Mesenteric fat pad (tissue), 1 donor: ENCODE measurements around the gene IVD. TPM values are rescaled to one million over a fixed set of nuclear protein-coding genes. Genes with fewer than 3 reads are reported as not detected.

ENCODE experiments used
- DNase-seq: peaks from one replicate; pipeline ENCODE4 v3.0.0-alpha.2; 2020; ENCODE audit warnings: low spot score
- total RNA-seq: library from RNA; stranded (reverse); fragmentation: NEBNext Ultra II Directional; extraction: Animal tissue kit (Norgen Biotek cat#: 25700); gene quantifications from one replicate; pipeline ENCODE4 v1.2.1, GENCODE V29; 2021
- donor health status: DM: yes; HTN: yes; CAD: no.

The IVD gene
- total RNA-seq, 1 donor from 2014 or later: 45.3 TPM

DNA sequence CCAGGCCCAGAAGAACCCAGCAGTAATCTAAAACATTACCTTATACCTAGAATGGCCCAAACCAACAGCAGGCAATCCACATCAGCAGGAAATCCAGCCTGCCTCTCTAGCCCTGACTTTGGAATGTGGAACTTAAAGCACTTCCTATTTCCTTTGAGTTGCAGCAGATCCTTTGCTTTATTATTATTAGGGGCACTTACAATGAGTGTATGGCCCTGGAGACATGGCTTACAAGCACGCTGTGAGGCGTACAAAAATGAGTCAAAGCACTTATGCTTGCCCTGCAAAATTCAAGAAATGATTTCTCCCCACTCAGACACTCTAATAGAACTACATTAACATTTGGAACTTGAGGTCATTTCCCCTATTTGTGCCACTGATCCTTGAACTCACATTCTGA lies 32.6 kb upstream of the IVD start:
- no peak for DNase-seq

DNA sequence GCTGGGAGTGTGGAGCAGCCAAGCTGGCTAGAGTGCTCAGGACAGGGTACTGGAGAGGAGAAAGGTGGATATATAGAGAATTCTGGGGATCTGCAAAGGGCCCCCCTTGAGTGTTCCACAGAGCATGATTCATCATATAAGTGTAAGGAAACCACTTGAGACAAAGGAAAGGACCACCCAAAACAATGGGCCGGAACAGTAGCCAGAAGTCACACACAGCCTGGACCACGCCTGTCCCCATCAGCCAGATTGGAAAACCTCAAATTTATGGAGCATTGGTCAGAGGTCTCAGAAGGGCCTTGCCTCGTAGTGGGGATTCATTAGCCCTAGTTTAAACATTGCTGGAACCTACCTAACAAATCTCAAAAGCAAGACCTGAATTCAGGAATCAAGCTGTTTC lies 28.0 kb upstream of the IVD start:
- DNase-seq: no peak

DNA sequence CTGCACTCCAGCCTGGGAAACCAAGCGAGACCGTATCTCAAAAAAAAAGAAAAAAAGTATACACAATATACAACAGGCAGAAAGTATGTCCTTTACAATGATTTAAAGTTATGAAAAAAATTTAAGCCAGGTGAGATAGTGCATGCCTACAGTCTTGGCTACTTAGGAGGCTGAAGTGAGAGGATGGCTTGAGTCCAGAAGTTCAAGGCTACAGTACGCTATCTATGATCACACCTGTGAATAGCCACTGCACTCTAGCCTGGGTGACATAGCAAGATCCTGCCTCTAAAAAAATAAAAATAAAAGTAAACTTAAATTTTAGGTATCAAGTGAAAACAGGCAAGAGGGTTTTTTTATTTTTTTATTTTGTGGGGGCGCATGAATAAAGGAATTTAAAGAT lies 26.2 kb upstream of the IVD start:
- no peak for DNase-seq

DNA sequence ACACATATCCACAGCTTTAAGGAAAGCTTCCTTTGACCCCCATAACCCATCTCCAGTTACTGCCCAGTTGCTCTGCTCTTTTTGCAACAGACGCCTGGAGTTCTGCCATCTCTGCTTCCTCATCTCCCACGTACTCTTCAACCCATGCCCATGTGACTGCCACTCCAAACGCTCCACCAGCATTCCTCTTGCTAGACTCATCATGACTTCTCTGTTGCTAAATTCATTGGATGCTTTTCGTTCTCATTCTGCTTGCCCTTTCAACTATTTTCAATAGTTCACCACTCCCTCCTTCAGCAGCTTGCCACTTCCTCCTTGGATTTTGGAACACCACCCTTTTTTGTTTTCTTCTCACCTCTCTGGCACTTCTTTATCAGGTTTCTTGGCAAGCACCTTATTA lies 25.7 kb upstream of the IVD start:
- no peak for DNase-seq

DNA sequence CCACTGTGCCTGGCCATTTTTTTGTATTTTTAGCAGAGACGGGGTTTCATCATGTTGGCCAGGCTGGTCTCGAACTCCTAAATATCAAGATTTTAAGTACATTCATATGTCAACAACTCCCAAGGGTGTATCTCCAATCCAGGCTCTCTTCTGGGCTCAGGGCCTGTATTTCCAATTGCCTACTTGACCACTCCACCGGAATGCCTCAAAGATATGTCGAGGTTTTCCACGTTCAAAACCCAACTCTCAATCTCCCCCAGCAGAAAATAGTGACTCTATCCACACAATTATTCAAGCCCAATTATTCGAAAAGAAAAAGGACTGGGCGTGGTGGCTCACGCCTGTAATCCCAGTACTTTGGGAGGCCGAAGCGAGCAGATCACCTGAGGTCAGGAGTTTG lies 25.0 kb upstream of the IVD start:
- no peak for DNase-seq

DNA sequence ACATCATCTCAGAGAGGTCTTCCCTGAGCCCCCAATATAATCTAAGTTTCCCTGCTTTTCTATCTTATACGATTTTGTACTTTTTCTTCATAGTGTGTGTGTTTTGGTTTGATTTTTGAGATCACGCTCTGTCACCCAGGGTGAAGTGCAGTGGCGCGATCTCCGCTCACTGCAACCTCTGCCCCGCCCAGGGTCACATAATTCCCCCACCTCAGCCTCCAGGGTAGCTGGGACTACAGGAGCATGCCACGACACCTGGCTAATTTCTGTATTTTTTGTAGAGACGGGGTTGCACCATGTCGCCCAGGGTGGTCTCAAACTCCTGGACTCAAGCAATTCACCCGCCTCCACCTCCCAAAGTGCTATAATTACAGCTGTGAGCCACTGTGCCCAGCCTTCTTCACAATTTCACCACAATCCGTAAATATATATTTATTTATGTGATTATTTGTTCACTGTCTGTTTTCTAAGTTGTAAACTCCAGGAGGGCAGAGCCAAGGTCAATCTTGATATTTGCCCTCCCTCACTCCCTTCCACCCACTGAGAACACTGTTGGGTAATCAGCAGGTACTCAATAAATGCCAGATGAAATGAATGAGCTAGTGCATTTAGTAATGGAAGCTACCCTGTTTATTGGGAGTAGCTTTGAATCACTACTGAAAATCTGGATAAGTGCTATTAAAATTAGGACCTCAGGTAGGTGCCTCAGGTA lies 23.6 kb upstream of the IVD start:
- no peak for DNase-seq

DNA sequence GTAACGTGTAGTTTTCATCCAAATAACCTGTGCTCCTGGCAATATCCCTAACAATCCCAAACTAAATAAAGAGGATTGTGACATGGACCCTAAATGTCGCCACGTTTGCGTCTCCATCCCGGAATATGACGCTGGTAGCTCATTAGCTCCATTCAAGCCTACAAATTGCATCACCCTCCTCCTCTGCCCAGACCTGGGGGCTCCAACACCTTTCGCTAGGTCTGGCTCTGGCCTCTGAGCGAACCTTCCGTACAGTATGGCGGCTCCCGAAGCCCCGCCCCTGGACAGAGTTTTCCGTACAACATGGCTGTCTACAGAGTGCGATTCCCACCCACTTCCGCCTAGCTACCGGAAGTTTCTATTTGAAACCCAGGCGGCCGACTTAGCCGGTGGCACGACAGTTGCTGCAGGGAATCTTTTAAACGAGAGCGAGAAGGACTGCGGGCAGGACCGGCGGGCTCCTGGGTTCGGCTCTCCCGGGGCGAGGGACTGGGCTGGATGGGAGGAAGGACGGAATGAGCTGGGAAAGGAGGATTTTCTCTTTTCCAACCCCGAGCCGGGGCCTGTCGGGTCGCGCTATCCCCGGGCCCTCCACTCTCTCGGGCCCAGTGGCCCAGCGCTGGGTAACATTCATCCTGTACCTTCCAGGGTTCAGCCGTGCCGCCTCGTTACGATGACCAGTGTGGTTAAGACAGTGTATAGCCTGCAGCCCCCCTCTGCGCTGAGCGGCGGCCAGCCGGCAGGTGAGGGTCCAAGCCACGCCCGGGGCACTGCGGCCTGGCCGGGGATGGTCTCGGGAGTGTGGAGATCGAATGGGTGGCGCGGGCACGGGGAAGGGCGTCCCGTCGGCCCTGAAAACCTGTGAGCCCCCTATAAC lies 22.8 kb upstream of the IVD start, which contains the start of gene KNSTRN:
KNSTRN (plus strand) TSS at position 142 of the 877 bp plus-strand sequence; CDS start at position 257, 115 bp downstream.
- peak; percentile 95 for DNase-seq

DNA sequence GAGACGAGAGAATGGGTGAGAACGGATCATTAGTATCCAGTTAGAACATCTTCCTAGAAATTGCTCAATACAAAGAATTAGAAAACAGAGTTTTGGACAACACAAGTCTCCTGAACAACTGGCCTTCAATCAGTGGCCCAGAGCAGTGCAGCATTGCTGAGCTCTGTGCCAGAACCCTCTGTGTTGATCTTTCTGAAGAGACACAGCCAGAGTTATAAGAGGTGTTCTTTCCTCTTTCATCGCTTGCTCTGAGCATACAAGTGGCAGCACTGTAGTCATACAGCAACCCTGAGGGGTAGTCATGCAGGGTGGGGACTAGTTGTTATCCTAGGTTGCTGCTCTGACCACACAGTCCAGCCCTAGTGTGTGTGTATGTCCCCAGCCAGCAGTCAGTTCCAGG lies 19.1 kb upstream of the IVD start:
- DNase-seq: no peak

DNA sequence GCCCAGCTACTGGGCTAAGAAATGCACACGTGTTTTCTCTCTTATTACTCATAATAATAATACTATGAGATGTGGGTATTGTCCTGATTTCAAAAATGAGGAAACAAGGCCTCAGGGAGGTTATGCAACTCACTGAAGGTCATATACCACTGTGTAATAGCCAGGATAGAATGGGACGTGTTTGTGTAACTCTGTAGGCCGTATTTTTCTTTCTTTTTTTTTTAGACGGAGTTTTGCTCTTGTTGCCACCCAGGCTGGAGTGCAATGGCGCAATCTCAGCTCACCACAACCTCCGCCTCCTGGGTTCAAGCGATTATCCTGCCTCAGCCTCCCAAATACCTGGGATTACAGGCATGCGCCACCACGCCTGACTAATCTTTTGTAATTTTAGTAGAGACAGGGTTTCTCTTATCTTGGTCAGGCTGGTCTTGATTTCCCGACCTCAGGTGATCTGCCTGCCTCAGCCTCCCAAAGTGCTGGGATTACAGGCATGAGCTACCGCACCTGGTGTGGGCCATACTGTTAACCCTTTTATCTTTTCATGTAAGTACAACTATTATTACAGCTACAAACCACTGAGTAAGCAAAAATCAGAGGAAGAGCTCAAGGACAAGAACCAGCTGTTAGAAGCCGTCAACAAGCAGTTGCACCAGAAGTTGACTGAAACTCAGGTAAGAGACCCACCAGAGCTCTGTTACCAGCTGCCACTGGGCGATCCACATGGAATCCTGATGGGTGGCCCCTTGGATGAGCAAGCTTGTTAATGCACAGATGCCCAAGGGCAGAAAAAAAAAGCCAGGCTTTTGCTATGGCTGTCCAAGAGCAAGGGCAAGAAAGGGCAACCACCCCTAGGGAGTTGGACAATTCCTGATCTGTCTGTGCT lies 16.4 kb upstream of the IVD start:
- no peak for DNase-seq

GRCh38 chr15:40389824-40390595 lies 15.6 kb upstream of the IVD start:
- DNase-seq: no peak

DNA sequence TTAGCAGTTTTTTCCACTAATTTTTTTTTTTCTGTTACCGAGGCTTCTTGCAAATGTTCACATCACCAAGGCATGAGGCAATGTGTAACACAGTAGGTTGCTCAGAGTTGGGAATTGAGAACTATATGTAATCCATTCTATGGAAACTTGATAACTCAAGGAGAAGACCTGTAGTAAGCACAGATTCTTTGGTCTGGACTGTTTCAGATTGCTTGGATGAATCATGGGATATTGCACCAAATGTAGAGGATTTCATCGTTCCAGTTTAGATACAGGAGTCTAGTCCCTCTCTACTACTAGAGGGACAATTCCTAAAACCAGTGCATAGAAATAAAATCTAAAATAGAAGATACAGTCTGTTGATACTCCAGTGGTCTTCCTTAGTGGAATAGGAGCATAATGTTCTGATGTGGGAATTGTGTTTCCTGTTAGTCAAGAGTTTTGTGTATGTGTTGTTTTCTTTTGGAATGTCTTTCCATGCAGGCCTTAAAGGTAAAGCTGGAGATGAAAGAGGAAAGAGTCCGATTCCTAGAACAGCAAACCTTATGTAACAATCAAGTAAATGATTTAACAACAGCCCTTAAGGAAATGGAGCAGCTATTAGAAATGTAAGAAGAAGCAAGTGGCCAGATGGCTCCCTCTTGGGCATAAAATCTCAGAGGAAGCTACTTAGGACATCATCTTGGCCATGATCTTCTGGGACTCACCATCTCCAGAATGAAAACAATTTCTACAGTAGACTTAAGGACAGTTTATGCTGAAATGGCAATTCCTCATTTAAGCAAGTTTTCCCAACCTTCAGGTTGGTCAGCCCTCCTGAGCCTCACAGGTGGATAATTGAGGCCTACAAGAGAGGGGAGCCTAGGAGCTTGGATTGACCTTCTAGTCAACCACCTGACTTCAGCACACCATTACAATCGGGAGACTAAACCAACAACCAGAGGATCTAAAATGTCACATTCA lies 12.3 kb upstream of the IVD start:
- no peak for DNase-seq

DNA sequence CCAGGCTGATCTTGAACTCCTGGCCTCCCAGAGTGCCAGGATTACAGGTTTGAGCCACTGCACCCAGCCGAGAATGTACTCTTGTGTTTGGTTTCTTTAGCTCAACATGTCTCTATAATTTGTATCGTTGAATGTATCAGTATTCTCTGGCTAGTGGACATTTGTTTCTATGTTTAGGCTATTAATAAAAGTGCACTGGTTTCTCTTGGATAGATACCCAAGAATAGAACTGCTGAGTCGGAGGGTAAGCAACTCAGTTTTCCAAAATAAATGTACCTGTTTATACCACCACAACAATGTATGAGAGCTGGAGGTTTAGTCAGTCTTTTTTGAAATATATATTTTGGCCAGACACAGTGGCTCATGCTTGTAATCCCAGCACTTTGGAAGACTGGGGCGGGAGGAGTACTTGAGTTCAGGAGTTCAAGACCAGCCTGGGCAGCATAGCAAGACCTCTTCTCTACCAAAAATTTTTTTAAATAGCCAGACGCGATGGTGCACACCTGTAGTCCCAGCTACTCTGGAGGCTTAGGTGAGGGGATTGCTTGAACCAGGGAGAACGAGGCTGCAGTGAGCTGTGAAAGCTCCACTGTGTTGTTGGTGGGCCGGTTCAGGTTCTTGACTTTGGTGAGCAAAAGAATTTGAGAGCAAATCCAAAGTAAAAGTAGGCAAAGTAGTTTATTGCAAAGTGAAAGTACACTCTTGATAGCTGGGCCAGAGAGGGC lies 7.7 kb upstream of the IVD start:
- DNase-seq: no peak

- DNase-seq: no peak
Observed at GRCh38 chr15:40398413-40398873, 7.2 kb upstream of the IVD start.

DNA sequence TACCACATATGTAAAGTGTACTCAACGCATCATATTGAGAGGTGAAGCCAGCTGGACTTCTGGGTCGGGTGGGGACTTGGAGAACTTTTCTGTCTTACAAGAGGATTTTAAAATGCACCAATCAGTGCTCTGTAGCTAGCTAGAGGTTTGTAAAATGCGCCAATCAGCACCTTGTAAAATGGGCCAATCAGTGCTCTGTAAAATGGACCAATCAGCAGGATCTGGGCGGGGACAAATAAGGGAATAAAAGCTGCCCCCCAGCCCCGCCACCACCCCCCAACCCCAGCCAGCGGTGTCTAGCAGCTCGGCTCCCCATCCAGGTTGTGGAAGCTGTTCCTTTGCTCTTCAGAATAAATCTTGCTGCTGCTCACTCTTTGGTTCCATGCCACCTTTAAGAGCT lies 6.2 kb upstream of the IVD start:
- DNase-seq: no peak

GRCh38 chr15:40407330-40407990 lies 1.9 kb downstream of the IVD start:
- DNase-seq: no peak

- no peak for DNase-seq
Observed at GRCh38 chr15:40409366-40409765, 3.8 kb downstream of the IVD start.

DNA sequence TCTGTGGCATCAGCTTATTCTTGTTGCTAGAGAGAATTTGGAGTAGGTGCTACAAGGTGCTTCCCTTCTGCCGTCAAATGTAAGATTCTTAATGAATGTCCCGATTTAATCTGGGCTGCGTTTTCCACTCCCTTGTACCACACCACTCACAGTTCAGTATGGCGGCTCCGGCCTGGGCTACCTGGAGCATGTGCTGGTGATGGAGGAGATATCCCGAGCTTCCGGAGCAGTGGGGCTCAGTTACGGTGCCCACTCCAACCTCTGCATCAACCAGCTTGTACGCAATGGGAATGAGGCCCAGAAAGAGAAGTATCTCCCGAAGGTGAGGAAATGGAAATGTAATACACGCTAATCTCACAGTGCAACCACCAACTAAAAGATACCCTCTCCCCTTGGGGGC lies 4.9 kb downstream of the IVD start:
- DNase-seq: no peak

- DNase-seq: no peak
Observed at GRCh38 chr15:40412095-40412759, 6.6 kb downstream of the IVD start.
